Measurements from ENCODE around the gene MEG3.

Gene MEG3

GRCh38 chr14:100832311-100832960 is 6.5 kb downstream of the MEG3 start:
- no peak for DNase-seq (ENCODE audit: low spot score)

GRCh38 chr14:100834082-100834793 is 8.3 kb downstream of the MEG3 start:
- DNase-seq (ENCODE audit: low spot score): no peak

- no peak for DNase-seq (ENCODE audit: low spot score)
These were observed 9.1 kb downstream of the MEG3 start for GRCh38 chr14:100834794-100835547.

GRCh38 chr14:100835548-100836310 is 9.8 kb downstream of the MEG3 start:
- DNase-seq (ENCODE audit: low spot score): no peak

- no peak for DNase-seq (ENCODE audit: low spot score)
These were observed 10.4 kb downstream of the MEG3 start for GRCh38 chr14:100836311-100836805.

GRCh38 chr14:100836941-100837804 is 11.3 kb downstream of the MEG3 start:
- no peak for DNase-seq (ENCODE audit: low spot score)

GRCh38 chr14:100837805-100838350 is 12.0 kb downstream of the MEG3 start:
- no peak for DNase-seq (ENCODE audit: low spot score)

- DNase-seq (ENCODE audit: low spot score): no peak
These were observed 12.8 kb downstream of the MEG3 start for GRCh38 chr14:100838493-100839314.

- DNase-seq (ENCODE audit: low spot score): no peak
These were observed 13.3 kb downstream of the MEG3 start for GRCh38 chr14:100839315-100839585.

GRCh38 chr14:100839681-100840111 is 13.8 kb downstream of the MEG3 start:
- no peak for DNase-seq (ENCODE audit: low spot score)

GRCh38 chr14:100840286-100841065 is 14.6 kb downstream of the MEG3 start:
- no peak for DNase-seq (ENCODE audit: low spot score)

- DNase-seq (ENCODE audit: low spot score): no peak
These were observed 15.3 kb downstream of the MEG3 start for GRCh38 chr14:100841066-100841760.

GRCh38 chr14:100841761-100842403 is 16.0 kb downstream of the MEG3 start:
- DNase-seq (ENCODE audit: low spot score): no peak

GRCh38 chr14:100842799-100843198 is 16.9 kb downstream of the MEG3 start:
- DNase-seq (ENCODE audit: low spot score): no peak

- no peak for DNase-seq (ENCODE audit: low spot score)
These were observed 18.1 kb downstream of the MEG3 start for GRCh38 chr14:100844082-100844408.

GRCh38 chr14:100844421-100844820 is 18.5 kb downstream of the MEG3 start:
- no peak for DNase-seq (ENCODE audit: low spot score)

GRCh38 chr14:100844846-100845245 is 18.9 kb downstream of the MEG3 start:
- no peak for DNase-seq (ENCODE audit: low spot score)

- no peak for DNase-seq (ENCODE audit: low spot score)
These were observed 19.4 kb downstream of the MEG3 start for GRCh38 chr14:100845341-100845740.
